ENCODE measurements around the gene ZCCHC10.
"Not testable (repeated sequence)": the region's sequence is repeated elsewhere in the genome, so short reads cannot be mapped to it uniquely, and the experiment has no call there.

The ZCCHC10 gene

GRCh38 chr5:132979367-132979940 lies 46.9 kb downstream of the ZCCHC10 start:
- no peak for DNase-seq (ENCODE audit: low read depth in 3 of 3)

- DNase-seq (ENCODE audit: low read depth in 3 of 3), result no peak
Observed at GRCh38 chr5:132976852-132977251, 49.5 kb downstream of the ZCCHC10 start.

- not testable (repeated sequence) for DNase-seq (ENCODE audit: low read depth in 3 of 3)
Observed at GRCh38 chr5:132972436-132972828, 53.9 kb downstream of the ZCCHC10 start.

GRCh38 chr5:132971483-132972435 lies 54.6 kb downstream of the ZCCHC10 start:
- DNase-seq (ENCODE audit: low read depth in 3 of 3), result no peak

- DNase-seq (ENCODE audit: low read depth in 3 of 3), result no peak
Observed at GRCh38 chr5:132965120-132965519, 61.2 kb downstream of the ZCCHC10 start.

- peak; percentile 76 to 84 (median 77) for DNase-seq (ENCODE audit: low read depth in 3 of 3)
Observed at GRCh38 chr5:132963171-132964104, 62.9 kb downstream of the ZCCHC10 start, which contains the start of gene AFF4. Gene AFF4 (minus strand): TSS chr5:132963634. CDS start chr5:132937189, 26,445 bp downstream.

GRCh38 chr5:132962429-132963021 lies 63.8 kb downstream of the ZCCHC10 start:
- DNase-seq (ENCODE audit: low read depth in 3 of 3), result no peak

- no peak for DNase-seq (ENCODE audit: low read depth in 3 of 3)
Observed at GRCh38 chr5:132961887-132962286, 64.5 kb downstream of the ZCCHC10 start.

GRCh38 chr5:132961123-132961815 lies 65.1 kb downstream of the ZCCHC10 start:
- DNase-seq (ENCODE audit: low read depth in 3 of 3), result not testable (repeated sequence)

- not testable (repeated sequence) for DNase-seq (ENCODE audit: low read depth in 3 of 3)
Observed at GRCh38 chr5:132956166-132956799, 70.1 kb downstream of the ZCCHC10 start.

- no peak for DNase-seq (ENCODE audit: low read depth in 3 of 3)
Observed at GRCh38 chr5:132953710-132954109, 72.6 kb downstream of the ZCCHC10 start.

GRCh38 chr5:132952829-132953228 lies 73.5 kb downstream of the ZCCHC10 start:
- no peak for DNase-seq (ENCODE audit: low read depth in 3 of 3)

- no peak for DNase-seq (ENCODE audit: low read depth in 3 of 3)
Observed at GRCh38 chr5:132951897-132952296, 74.5 kb downstream of the ZCCHC10 start.

GRCh38 chr5:132949136-132949535 lies 77.2 kb downstream of the ZCCHC10 start:
- no peak for DNase-seq (ENCODE audit: low read depth in 3 of 3)

GRCh38 chr5:132947671-132948070 lies 78.7 kb downstream of the ZCCHC10 start:
- DNase-seq (ENCODE audit: low read depth in 3 of 3), result no peak
